Bladder microvascular endothelial cell (primary cell): ENCODE measurements around the gene MINAR2. TPM values are rescaled to one million over a fixed set of nuclear protein-coding genes. Genes with fewer than 3 reads are reported as not detected.

Source experiments
- total RNA-seq: library from RNA; depleted of rRNA; stranded (reverse); fragments of >200 nt; gene quantifications from 2 replicates; pipeline ENCODE4 v1.2.3, GENCODE V29; 2014

Gene MINAR2, protein sequence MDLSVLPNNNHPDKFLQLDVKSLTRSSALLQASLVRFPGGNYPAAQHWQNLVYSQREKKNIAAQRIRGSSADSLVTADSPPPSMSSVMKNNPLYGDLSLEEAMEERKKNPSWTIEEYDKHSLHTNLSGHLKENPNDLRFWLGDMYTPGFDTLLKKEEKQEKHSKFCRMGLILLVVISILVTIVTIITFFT
- not detected in 2 replicates for total RNA-seq

GRCh38 chr5:129747572-129748407, at the start of gene MINAR2:
Gene MINAR2, plus strand, starts transcription at chr5:129748094. Its CDS starts 97 bp downstream, at chr5:129748191.

Other genes starting within 250 kb of the MINAR2 start
- 2.6 and 6.5 TPM in 2 replicates for gene CHSY3, start 156.4 kb downstream of the MINAR2 start, total RNA-seq